ENCODE results near the gene ADAP1.
"Not testable (repeated sequence)": the region's sequence is repeated elsewhere in the genome, so short reads cannot be mapped to it uniquely, and the experiment has no call there.

ADAP1 gene, protein sequence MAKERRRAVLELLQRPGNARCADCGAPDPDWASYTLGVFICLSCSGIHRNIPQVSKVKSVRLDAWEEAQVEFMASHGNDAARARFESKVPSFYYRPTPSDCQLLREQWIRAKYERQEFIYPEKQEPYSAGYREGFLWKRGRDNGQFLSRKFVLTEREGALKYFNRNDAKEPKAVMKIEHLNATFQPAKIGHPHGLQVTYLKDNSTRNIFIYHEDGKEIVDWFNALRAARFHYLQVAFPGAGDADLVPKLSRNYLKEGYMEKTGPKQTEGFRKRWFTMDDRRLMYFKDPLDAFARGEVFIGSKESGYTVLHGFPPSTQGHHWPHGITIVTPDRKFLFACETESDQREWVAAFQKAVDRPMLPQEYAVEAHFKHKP

GRCh38 chr7:954330-955238 lies at the start of gene ADAP1:
Gene ADAP1 (minus strand): TSS chr7:954680. CDS start chr7:954477, 203 bp downstream.
- DNase-seq = no peak

- DNase-seq = not testable (repeated sequence)
Measured at GRCh38 chr7:1002445-1002844, 48.0 kb upstream of the ADAP1 start.

DNA sequence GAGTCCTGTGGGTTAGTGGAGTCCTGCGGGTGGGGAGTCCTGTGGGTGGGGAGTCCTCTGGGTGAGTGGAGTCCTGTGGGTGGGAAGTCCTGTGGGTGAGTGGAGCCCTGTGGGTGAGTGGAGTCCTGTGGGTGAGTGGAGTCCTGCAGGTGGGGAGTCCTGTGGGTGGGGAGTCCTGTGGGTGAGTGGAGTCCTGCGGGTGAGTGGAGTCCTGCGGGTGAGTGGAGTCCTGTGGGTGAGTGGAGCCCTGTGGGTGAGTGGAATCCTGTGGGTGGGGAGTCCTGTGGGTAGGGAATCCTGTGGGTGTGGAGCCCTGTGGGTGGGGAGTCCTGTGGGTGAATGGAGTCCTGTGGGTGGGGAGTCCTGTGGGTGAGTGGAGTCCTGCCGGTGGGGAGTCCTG lies 47.5 kb upstream of the ADAP1 start:
- not testable (repeated sequence) for DNase-seq

GRCh38 chr7:1001069-1001770 lies 46.7 kb upstream of the ADAP1 start:
- not testable (repeated sequence) for DNase-seq

GRCh38 chr7:999941-1000935 lies 45.8 kb upstream of the ADAP1 start:
- DNase-seq = no peak

GRCh38 chr7:999149-999879 lies 44.8 kb upstream of the ADAP1 start:
- DNase-seq = no peak

GRCh38 chr7:997404-998395 lies 43.2 kb upstream of the ADAP1 start:
- no peak for DNase-seq

DNA sequence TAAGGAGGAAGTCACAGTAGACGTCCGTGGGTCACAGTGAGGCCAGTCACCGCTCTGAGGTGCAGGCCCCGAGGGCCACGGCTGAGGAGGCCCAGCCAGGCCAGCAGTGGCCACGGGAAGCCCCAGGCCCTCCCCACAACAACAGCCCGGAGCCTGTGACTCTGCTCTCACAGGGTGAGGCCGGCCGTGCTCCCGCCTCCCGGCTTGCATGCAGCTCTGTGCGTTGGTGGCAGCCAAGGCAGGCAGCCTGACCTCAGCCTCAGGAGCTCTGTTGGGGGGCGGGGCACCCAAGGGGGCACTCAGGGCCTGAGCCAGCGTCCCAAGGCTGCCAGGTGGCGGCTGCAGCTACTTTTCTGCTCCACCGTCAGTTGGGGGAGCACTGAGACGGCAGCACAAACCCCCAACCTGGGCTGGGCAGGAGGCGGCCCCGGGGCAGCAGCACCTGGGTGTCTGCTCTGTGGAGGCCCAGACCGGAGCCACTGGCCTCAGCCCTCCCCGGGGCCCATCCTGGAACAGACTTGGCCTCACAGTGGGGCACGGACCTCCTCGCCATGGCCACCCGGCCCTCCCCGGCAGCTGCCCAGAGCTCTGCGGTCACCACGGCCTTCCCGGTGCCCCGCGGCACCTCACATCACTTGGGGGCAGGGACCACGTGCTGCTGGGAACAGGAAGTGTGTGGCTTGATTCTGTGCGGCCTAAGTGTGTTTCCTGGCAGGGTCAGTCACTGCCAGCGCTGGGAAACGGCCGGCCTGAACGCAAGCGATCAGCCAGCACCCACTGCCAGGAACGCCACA lies 41.8 kb upstream of the ADAP1 start:
- no peak for DNase-seq

DNA sequence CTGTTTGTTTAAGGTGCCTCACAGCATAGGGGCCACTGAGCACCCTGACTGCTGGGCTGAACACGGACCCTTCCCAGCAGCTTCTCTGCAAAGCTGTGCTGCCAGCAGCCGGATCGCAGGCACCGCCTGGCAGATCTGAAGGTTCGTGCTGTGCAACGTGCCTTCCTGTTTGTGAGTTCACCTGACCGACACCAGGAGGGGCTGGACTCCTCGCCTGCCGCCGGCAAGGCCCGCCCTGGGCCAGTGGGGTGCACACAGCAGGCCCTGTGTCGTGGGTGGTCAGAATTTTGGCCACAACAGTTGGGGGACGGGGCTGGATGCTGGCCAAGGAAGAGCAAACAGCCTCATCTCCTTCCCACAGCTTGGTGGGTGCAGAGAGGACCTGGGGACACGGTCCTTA lies 41.1 kb upstream of the ADAP1 start:
- DNase-seq = no peak

- no peak for DNase-seq
Measured at GRCh38 chr7:994592-995308, 40.3 kb upstream of the ADAP1 start.

DNA sequence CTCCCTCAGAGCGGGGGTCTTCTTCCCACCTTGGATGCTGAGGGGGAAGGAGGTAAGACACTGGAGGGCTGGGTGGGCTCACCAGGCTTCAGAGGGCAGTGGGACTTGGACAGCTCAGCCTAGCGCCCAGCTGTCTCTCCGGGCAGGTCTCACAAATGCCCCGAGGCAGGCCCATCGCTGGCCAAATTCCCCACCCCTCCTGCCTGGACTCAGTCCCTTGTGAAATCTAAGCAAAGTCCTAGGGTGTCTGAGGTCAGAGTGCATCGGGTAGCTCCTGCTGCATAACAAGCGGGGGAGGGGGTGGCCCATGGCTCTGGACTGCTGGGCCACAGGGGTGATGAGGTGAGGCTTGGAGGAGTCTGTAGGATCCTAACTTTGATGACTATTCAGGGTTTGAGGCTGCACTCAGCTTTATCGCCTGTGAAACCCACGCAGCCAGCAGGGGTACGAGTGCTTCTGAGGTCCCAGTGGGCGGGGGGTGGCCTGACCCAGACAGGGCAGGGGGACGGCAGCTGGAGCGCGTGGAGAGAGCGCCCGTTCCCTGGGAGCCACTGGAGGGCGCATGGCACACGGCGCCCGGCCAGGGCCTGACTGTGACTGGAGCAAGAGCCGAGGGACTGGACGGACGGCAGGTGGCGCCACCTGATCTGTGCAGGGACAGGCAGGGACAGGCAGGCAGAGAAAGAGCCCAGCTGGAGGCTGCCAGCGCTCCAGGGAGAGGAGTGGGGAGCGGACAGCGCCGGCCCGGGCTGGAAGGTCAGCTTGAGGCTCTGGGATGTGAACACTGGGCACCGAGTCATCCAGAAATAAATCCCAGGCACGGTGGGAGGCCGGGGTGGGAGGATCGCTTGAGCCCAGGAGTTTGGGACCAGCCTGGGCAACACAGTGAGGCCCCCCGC lies 38.5 kb upstream of the ADAP1 start:
- peak; percentile 94 for DNase-seq

- no peak for DNase-seq
Measured at GRCh38 chr7:991729-992656, 37.5 kb upstream of the ADAP1 start.

- no peak for DNase-seq
Measured at GRCh38 chr7:990933-991728, 36.7 kb upstream of the ADAP1 start.

DNA sequence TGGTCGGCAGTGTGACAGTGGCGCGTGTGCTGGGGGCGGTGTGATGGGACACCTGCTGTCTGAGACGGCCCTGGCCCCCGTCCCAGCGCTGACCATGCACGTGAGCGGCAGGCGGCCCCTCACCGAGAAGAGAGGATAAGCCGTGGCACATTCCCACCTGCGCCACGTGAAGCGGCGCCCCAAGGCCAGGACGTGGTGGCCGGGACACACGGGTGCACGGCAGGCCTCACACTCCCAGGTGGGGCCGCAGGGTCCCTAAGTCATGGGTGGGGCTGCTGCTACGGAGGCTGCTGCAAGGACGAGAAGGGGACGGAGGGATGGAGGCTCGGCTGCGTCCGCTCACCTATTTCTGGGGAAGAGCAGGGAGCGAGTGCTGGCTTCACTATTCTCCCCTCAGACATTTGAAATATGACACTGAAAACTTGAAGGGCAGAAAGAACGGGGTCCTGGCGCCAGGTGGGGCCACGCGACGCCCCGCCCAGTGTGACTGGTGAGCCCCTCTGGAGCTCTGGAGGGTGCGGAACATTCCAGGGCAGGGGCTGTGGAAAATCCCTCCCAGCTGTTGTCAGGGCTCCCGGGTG lies 36.0 kb upstream of the ADAP1 start:
- DNase-seq = no peak

GRCh38 chr7:988963-989529 lies 34.6 kb upstream of the ADAP1 start:
- no peak for DNase-seq
